Posterior cingulate gyrus (tissue), 11 donors: Measurements from ENCODE around the gene GTF2IRD2.
"Not testable (repeated sequence)": the region's sequence is repeated elsewhere in the genome, so short reads cannot be mapped to it uniquely, and the experiment has no call there.

ENCODE experiments used
- DNase-seq, 10 donors: peaks; one replicate each; pipeline versions ENCODE4 v3.0.0 to v3.0.0-alpha.2; 2020 to 2021; ENCODE audit warnings: mixed read lengths in 3 of 10
- intact Hi-C: fragments of 100-400 bp; cut with DNase I; formaldehyde crosslinking; loops from one replicate; pipeline ENCODE4 v1.15.1; 2023

Gene GTF2IRD2

GRCh38 chr7:74850833-74851721 is at the start of gene GTF2IRD2:
Gene GTF2IRD2 (minus strand): TSS chr7:74851605. CDS start chr7:74836378, 15,227 bp downstream.
- intact Hi-C loops, result not testable (repeated sequence)
- DNase-seq, result peak in 4 of 10 donors; percentile 75 to 98 (median 86)

GRCh38 chr7:74890158-74891123 is 39.0 kb upstream of the GTF2IRD2 start:
- peak; percentile 75 to 99 (median 87) for DNase-seq
- intact Hi-C loops, result not testable (repeated sequence)

- DNase-seq, intact Hi-C loops: not testable (repeated sequence)
Measured at GRCh38 chr7:74889518-74890129, 38.2 kb upstream of the GTF2IRD2 start.

- intact Hi-C loops, result not testable (repeated sequence)
Measured at GRCh38 chr7:74885295-74885694, 33.9 kb upstream of the GTF2IRD2 start.

GRCh38 chr7:74882110-74882509 is 30.7 kb upstream of the GTF2IRD2 start:
- DNase-seq, intact Hi-C loops: not testable (repeated sequence)

More at GRCh38 chr7:74885295-74885694, 33.9 kb upstream of the GTF2IRD2 start:
- DNase-seq, result not testable (repeated sequence)

- peak in 9 of 10 donors; percentile 34 to 94 (median 58) for DNase-seq
- intact Hi-C loops, result not testable (repeated sequence)
Measured at GRCh38 chr7:74874748-74875512, 23.5 kb upstream of the GTF2IRD2 start.

GRCh38 chr7:74874104-74874747 is 22.8 kb upstream of the GTF2IRD2 start:
- DNase-seq, intact Hi-C loops: not testable (repeated sequence)

- intact Hi-C loops, result not testable (repeated sequence)
- peak in 1 of 10 donors; percentile 67 for DNase-seq
Measured at GRCh38 chr7:74872542-74872941, 21.1 kb upstream of the GTF2IRD2 start.

GRCh38 chr7:74865777-74866176 is 14.4 kb upstream of the GTF2IRD2 start:
- intact Hi-C loops, result not testable (repeated sequence)
- peak in 1 of 10 donors; percentile 18 for DNase-seq

GRCh38 chr7:74849853-74850252 is 1.6 kb downstream of the GTF2IRD2 start:
- intact Hi-C loops, DNase-seq: not testable (repeated sequence)

GRCh38 chr7:74830411-74830810 is 21.0 kb downstream of the GTF2IRD2 start:
- DNase-seq, intact Hi-C loops: not testable (repeated sequence)

GRCh38 chr7:74829959-74830358 is 21.4 kb downstream of the GTF2IRD2 start:
- DNase-seq, intact Hi-C loops: not testable (repeated sequence)

GRCh38 chr7:74821259-74821658 is 30.1 kb downstream of the GTF2IRD2 start:
- intact Hi-C loops, DNase-seq: not testable (repeated sequence)

GRCh38 chr7:74820146-74820805 is 31.1 kb downstream of the GTF2IRD2 start:
- intact Hi-C loops, DNase-seq: not testable (repeated sequence)

GRCh38 chr7:74815882-74816281 is 35.5 kb downstream of the GTF2IRD2 start:
- intact Hi-C loops, DNase-seq: not testable (repeated sequence)

GRCh38 chr7:74798644-74799043 is 52.8 kb downstream of the GTF2IRD2 start:
- DNase-seq, intact Hi-C loops: not testable (repeated sequence)

GRCh38 chr7:74797848-74798622 is 53.4 kb downstream of the GTF2IRD2 start:
- intact Hi-C loops, result not testable (repeated sequence)
- peak in 1 of 10 donors; percentile 6 for DNase-seq
